T-helper 9 cell (primary cell): ENCODE measurements around the gene PLA2G4C.

Experiments used
- DNase-seq: peaks from one replicate; pipeline ENCODE4 v3.0.0-alpha.2; 2020

The PLA2G4C gene

GRCh38 chr19:48053076-48053475, 57.5 kb downstream of the PLA2G4C start:
- DNase-seq = no peak

- no peak for DNase-seq
Measured at GRCh38 chr19:48051335-48052033, 59.1 kb downstream of the PLA2G4C start.

- DNase-seq = no peak
Measured at GRCh38 chr19:48044561-48044960, 66.1 kb downstream of the PLA2G4C start.

- no peak for DNase-seq
Measured at GRCh38 chr19:48043675-48044258, 66.8 kb downstream of the PLA2G4C start, which contains the start of gene CABP5. Gene CABP5 (minus strand): TSS chr19:48044079. CDS start chr19:48043922, 157 bp downstream.

- DNase-seq = no peak
Measured at GRCh38 chr19:48041877-48042580, 68.6 kb downstream of the PLA2G4C start.

GRCh38 chr19:48036765-48037164, 73.9 kb downstream of the PLA2G4C start:
- no peak for DNase-seq

- no peak for DNase-seq
Measured at GRCh38 chr19:48033604-48034003, 77.0 kb downstream of the PLA2G4C start.

- no peak for DNase-seq
Measured at GRCh38 chr19:48030073-48030472, 80.5 kb downstream of the PLA2G4C start.

- DNase-seq = no peak
Measured at GRCh38 chr19:48029431-48029830, 81.2 kb downstream of the PLA2G4C start.

GRCh38 chr19:48025480-48025879, 85.1 kb downstream of the PLA2G4C start:
- no peak for DNase-seq

- DNase-seq = no peak
Measured at GRCh38 chr19:48023518-48023917, 87.1 kb downstream of the PLA2G4C start.

- no peak for DNase-seq
Measured at GRCh38 chr19:48023011-48023410, 87.6 kb downstream of the PLA2G4C start.

- no peak for DNase-seq
Measured at GRCh38 chr19:48020686-48021085, 89.9 kb downstream of the PLA2G4C start.

GRCh38 chr19:48010932-48011758, 99.5 kb downstream of the PLA2G4C start:
- DNase-seq = no peak

GRCh38 chr19:48006762-48007161, 103.9 kb downstream of the PLA2G4C start:
- no peak for DNase-seq

GRCh38 chr19:48004236-48004635, 106.4 kb downstream of the PLA2G4C start:
- no peak for DNase-seq

- no peak for DNase-seq
Measured at GRCh38 chr19:48000846-48001245, 109.8 kb downstream of the PLA2G4C start.

- DNase-seq = no peak
Measured at GRCh38 chr19:47998800-47999199, 111.8 kb downstream of the PLA2G4C start.
